Sigmoid colon (tissue), 4 donors: Measurements from ENCODE around the gene COPZ1.

ENCODE experiments used
- CTCF ChIP-seq, 4 experiments: fragments of 450-650 bp in 3 of 4; fragments of 200-600 bp in 1 of 4; IDR thresholded peaks; one replicate each; pipeline ENCODE4 v1.5.1; 2016 to 2019; ENCODE audit warnings: antibody characterized with exemption in 4 of 4, mild to moderate bottlenecking in 3 of 4, moderate library complexity in 2 of 4
- EP300 ChIP-seq, 4 donors: sonication (generic); formaldehyde crosslinking; IDR thresholded peaks; one replicate each; pipeline ENCODE4 v1.6.1; 2017; ENCODE audit warnings: antibody characterized with exemption in 4 of 4
- POLR2A ChIP-seq, 2 donors: fragments of 450-650 bp; IDR thresholded peaks; one replicate each; pipeline ENCODE4 v1.6.1; 2016; ENCODE audit warnings: antibody characterized with exemption in 2 of 2, mild to moderate bottlenecking in 2 of 2, moderate library complexity in 2 of 2
- POLR2AphosphoS5 ChIP-seq, 4 donors: sonication (generic); formaldehyde crosslinking; IDR thresholded peaks; one replicate each; pipeline ENCODE4 v1.6.1; 2017; ENCODE audit warnings: antibody characterized with exemption in 4 of 4

DNA sequence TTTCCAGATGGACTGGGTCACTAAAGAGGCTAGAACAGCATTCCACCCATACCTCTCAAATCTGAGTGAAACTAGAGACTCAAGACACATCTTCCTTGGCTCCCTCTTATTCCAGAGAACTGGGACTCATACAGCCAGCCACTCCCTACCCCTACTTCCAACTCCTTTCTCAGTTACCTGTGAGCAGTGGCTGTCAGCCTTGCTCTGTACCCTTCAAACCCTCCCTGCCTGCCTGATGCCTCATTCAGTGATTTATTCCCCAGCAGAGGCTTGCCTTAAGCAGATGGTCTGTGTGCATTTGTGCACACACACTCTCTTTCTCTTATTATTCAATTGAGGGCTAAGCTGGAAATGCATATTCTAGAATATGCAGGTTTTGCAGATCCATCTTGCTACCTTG lies 24.7 kb downstream of the COPZ1 start:
- no peak for TF ChIP-seq CTCF (IDR thresholded peaks at IDR 0.05)
- no peak for TF ChIP-seq POLR2AphosphoS5 (IDR thresholded peaks at IDR 0.05)
- no peak for TF ChIP-seq POLR2A (IDR thresholded peaks at IDR 0.05)
- no peak for TF ChIP-seq EP300 (IDR thresholded peaks at IDR 0.05)
